Stimulated activated effector memory CD8-positive, alpha-beta T cell treated with anti-CD3 and anti-CD28 coated beads, Interleukin-12 subunit alpha, Interleukin-12 subunit beta, amount 100 ng/mL, for 72 hours (primary cell): Measurements from ENCODE around the gene DNAJB2.

Experiments
- ATAC-seq: fragments of 150-1000 bp; cut with Tn5 transposase; 2 replicates; pipeline ENCODE4 v1.10.0; 2021
- DNase-seq, 2 donors: peaks; one replicate each; pipeline ENCODE4 v3.0.0; 2021 to 2022; ENCODE audit warnings: low spot score in 2 of 2
- H3K27ac Mint-ChIP-seq: one replicate; pipeline ENCODE4 v1.8.0; 2022; ENCODE audit warnings: mild to moderate bottlenecking, mixed read lengths
- H3K36me3 Mint-ChIP-seq: one replicate; pipeline ENCODE4 v1.8.0; 2022; ENCODE audit warnings: mild to moderate bottlenecking, mixed read lengths
- H3K4me1 Mint-ChIP-seq: one replicate; pipeline ENCODE4 v1.8.0; 2022; ENCODE audit warnings: mixed read lengths
- H3K4me3 Mint-ChIP-seq: one replicate; pipeline ENCODE4 v1.8.0; 2022; ENCODE audit warnings: mild to moderate bottlenecking, mixed read lengths
- H3K9me3 Mint-ChIP-seq: one replicate; pipeline ENCODE4 v1.8.0; 2022; ENCODE audit warnings: mixed read lengths

DNAJB2 gene

DNA sequence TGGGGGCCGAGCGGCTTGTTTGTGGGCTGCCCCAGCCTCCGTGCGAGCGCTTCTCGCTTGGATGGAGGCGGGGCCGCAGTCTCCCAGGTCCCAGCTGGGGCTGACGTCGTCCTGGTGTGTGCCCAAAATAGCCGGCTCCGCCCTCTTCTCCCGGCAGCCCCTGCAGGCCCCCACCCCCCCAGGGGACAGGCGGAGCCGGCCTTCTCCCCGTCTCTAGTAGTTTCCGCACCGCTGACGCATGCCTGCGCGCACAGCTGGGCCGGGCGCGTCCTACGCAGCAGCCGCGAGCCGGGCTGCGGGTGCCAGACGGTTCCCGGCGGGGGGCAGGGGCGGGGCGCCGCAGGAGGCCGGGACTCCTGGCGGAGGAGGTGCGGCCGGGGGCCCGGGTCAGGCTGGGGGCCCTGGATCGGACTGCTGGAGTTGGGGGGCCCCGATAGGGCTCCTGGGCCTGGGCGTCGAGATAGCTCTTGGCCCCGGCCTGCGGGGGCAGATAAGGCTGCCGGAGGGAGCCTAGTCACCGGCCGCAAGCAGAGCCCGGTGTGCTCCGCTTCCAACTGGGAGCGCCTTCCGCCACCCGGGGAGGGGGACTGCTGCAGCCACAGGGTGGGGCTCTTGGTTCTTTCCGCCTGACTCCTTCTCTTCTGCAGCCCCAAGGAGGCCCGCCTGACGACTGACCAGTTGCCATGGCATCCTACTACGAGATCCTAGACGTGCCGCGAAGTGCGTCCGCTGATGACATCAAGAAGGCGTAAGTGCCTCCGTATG, at the start of gene DNAJB2:
TSS of gene DNAJB2 (plus strand) at position 216 of the 765 bp plus-strand sequence. CDS start at position 684, 468 bp downstream.
- H3K4me1 Mint-ChIP-seq = peaks cover 56% of the 10 kb centered on the region
- peak within 1 kb of the TSS; percentile 90 for H3K4me3 Mint-ChIP-seq
- no peaks in the 10 kb centered on the region for H3K9me3 Mint-ChIP-seq
- H3K27ac Mint-ChIP-seq = peak within 1 kb of the TSS; percentile 97
- DNase-seq (peak; percentile 95 to 98), ATAC-seq (peak; percentile 92)
- peaks cover 50% of the 10 kb centered on the region for H3K36me3 Mint-ChIP-seq

DNA sequence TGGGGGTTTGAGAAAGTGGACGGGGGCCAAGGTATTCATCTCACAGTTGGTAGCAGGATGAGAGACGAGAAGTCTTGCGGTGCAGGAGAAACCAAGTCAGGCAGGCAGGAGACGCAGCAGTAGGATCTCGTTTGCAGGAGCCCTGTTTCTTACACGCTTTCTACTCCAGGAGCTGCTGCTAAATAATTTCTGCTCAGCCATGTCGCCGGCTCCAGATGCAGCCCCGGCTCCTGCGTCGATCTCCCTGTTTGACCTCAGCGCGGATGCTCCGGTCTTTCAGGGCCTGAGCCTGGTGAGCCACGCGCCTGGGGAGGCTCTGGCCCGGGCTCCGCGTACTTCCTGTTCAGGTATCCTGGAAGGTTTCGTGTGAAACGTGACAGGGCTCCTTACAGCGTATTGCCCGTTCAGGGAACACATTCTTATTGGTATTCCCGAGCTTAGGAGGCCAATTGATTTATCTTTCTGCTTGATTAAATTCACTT, 49.1 kb upstream of the DNAJB2 start:
- Mint-ChIP-seq H3K9me3 (no peaks in the 10 kb centered on the region), H3K4me3 (peak overlapping the region; percentile 98), H3K4me1 (peaks cover 58% of the 10 kb centered on the region), H3K36me3 (peaks cover 86% of the 10 kb centered on the region), H3K27ac (peak overlapping the region; percentile 98)
- DNase-seq = peak in 1 of 2 donors; percentile 80
- ATAC-seq = peak; percentile 35

DNA sequence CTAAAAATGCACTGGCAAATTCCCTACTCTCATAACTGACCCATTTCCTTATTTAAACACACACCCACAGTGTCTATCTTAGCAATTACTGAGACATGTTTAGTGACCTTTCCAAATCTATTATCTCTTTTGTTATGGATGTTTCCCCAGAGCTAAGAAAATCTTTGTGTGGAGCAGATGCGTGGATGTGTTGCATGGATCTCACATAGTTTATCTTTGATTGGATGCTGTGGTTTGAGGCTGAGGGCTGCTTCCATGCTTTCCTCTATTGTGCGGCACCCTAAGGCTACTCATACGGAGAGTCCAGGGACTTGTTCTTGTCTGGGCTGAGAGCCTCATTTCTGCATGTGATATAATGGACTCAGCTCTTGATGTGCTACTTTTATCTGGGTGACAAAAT, 44.8 kb upstream of the DNAJB2 start:
- H3K27ac Mint-ChIP-seq = no peak overlapping the region
- peaks cover 46% of the 10 kb centered on the region for H3K4me1 Mint-ChIP-seq
- DNase-seq (no peak), ATAC-seq (no peak)
- H3K4me3 Mint-ChIP-seq = no peak overlapping the region
- peaks cover 94% of the 10 kb centered on the region for H3K36me3 Mint-ChIP-seq
- no peaks in the 10 kb centered on the region for H3K9me3 Mint-ChIP-seq

DNA sequence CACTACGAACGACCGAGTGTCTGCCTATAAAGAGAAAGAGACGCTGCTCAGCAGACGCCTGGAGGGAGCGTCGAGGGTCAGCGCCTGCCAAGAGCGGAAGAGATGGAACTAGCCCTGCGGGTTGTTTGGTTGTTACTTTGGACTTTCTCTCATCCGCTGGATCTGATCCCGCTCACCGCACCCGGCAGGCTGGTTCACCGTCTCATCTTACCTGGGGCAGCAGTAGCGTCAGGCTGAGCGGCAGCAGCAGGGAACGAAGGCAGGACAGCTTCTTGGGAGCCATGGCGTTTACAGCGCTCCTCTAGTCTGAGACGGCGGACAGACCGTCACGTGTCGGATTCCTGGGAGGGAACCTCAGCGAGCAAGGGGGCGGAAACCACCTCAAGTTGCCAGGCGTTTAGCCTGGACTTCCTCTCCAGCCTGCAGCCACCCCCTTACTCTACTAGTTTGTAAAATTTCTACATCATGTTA, 35.8 kb upstream of the DNAJB2 start:
- peak overlapping the region; percentile 23 for H3K4me3 Mint-ChIP-seq
- H3K9me3 Mint-ChIP-seq = no peaks in the 10 kb centered on the region
- DNase-seq (no peak), ATAC-seq (no peak)
- peaks cover 35% of the 10 kb centered on the region for H3K36me3 Mint-ChIP-seq
- no peak overlapping the region for H3K27ac Mint-ChIP-seq
- peaks cover 33% of the 10 kb centered on the region for H3K4me1 Mint-ChIP-seq

DNA sequence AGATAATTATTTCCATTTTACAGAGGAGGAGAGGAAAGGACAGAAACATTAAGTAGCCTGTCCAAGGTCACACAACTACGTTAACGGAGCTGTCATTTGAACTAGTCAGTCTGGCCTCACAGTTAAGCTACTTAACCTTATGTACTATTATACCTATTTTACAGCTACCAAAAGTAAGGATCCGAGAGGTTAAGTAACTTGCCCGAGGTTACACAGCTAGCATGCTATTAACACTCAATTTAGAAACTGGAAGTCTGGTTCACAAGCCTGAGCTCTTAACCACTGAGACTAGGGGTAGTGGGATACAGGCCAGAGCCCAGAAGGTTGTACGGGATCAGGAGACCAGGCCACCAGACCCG, 34.4 kb upstream of the DNAJB2 start:
- peaks cover 45% of the 10 kb centered on the region for H3K36me3 Mint-ChIP-seq
- H3K4me3 Mint-ChIP-seq = peak overlapping the region; percentile 68
- no peaks in the 10 kb centered on the region for H3K9me3 Mint-ChIP-seq
- H3K27ac Mint-ChIP-seq = peak overlapping the region; percentile 93
- DNase-seq (no peak), ATAC-seq (no peak)
- peaks cover 45% of the 10 kb centered on the region for H3K4me1 Mint-ChIP-seq

DNA sequence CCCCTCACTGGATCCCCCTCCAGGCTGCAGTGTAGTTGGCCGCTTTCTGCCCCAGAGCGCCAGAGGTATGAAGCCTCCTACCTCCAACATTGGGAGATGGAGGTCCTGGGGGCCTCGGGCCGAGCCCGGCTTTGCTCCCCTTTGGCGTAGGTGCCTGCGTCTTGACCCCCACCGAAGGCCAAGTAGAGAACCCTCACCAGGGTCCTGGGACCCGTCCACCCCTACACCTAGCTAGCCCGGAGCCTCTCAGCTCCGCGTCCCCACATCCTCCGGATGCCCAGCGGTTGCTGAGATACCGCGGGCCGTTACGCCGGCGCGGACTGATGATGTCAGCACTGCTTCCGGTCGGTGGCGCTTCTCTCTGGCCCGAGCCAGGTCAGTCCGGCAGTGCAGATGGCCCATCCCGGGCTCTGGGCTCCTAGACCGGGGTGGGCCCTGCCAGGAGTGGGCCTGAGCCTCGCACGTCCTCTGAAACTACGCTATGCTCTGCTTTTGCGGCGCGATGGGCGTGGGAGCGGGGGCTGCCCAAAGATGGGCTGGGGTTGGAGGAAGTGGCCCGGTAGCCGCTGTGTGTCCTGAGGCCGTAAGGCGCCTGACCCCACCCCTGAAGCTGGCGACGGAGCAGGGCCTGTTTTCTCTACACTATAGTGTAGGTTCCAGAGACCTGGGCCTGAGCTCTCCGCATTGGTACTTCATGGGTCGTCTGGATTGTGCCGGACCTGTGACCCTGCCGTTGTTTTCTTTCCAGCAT, 33.8 kb upstream of the DNAJB2 start, which contains the start of the genes GLB1L and STK16:
TSS of gene GLB1L (minus strand) at position 297 of the 751 bp plus-strand sequence. CDS start 1,871 bp downstream, outside the sequence.
TSS of gene STK16 (plus strand) at position 332 of the 751 bp plus-strand sequence. CDS start 521 bp downstream, outside the sequence.
- peak within 1 kb of the TSS; percentile 93 for H3K27ac Mint-ChIP-seq
- H3K36me3 Mint-ChIP-seq = peaks cover 51% of the 10 kb centered on the region
- peak; percentile 80 for ATAC-seq
- peaks cover 51% of the 10 kb centered on the region for H3K4me1 Mint-ChIP-seq
- peak within 1 kb of the TSS; percentile 68 for H3K4me3 Mint-ChIP-seq
- H3K9me3 Mint-ChIP-seq = no peaks in the 10 kb centered on the region
- peak; percentile 93 to 98 for DNase-seq

DNA sequence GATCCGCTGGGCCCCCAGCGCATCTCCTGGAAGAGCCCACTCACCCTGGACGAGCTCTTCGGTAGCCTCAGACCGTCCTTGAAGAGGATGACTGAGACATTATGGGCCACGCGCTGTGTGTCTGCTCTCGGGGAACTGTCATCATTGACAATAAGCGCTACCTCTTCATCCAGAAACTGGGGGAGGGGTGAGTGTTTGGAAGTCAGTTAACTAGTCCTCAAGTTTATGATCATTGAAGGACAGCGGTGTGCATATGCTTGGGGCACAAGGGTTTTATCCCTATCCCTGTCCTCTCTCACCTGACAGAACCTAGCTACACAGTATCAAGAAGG, 33.3 kb upstream of the DNAJB2 start:
- Mint-ChIP-seq H3K36me3 (peaks cover 56% of the 10 kb centered on the region), H3K9me3 (no peaks in the 10 kb centered on the region), H3K4me3 (peak overlapping the region; percentile 68), H3K4me1 (peaks cover 56% of the 10 kb centered on the region), H3K27ac (peak overlapping the region; percentile 93)
- ATAC-seq (no peak), DNase-seq (no peak)

DNA sequence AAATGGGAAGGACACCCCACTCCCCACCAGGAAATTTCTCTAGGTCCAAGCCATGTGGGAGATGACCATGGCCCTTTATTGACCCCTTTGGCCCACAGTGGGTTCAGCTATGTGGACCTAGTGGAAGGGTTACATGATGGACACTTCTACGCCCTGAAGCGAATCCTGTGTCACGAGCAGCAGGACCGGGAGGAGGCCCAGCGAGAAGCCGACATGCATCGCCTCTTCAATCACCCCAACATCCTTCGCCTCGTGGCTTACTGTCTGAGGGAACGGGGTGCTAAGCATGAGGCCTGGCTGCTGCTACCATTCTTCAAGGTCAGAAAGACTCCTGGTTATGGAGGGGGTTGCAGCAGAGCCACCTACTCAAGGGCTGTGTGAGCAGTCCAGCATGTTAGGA, 32.6 kb upstream of the DNAJB2 start:
- Mint-ChIP-seq H3K27ac (peak overlapping the region; percentile 93), H3K36me3 (peaks cover 63% of the 10 kb centered on the region), H3K9me3 (no peaks in the 10 kb centered on the region), H3K4me1 (peaks cover 63% of the 10 kb centered on the region), H3K4me3 (peak overlapping the region; percentile 68)
- ATAC-seq (no peak), DNase-seq (no peak)

DNA sequence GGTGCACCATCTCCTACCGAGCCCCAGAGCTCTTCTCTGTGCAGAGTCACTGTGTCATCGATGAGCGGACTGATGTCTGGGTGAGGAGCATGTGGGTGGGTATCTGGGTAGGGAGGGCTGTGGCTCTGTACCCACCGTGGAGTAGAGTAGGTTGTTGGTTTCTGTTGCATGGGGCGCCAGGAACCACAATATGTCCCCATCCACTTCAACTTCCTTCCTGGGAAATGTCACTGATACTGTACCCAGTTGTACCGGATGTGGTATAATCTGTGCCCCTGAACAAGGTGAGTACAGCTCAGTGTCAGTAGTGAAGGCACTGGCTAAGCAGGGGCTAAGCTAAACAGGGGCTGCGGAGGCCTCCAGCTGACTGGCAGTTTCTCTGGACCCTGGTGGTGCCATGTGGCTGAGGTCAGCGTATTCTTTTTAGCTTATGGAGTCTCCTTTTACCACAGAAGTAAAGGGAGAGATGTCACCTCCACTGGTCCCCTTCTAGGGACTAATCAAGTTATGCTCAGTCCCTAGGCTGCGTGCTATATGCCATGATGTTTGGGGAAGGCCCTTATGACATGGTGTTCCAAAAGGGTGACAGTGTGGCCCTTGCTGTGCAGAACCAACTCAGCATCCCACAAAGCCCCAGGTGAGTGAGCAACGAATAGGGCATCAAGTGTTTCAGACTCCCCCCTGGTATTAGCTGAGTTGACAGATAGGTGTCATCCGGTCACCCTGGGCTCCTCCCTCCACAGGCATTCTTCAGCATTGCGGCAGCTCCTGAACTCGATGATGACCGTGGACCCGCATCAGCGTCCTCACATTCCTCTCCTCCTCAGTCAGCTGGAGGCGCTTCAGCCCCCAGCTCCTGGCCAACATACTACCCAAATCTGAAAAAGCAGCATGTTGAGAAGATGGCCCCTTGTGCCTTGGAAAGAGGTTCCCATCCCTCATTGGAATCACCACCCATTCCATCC, 31.2 kb upstream of the DNAJB2 start:
- Mint-ChIP-seq H3K36me3 (peaks cover 77% of the 10 kb centered on the region), H3K4me3 (peak overlapping the region; percentile 68), H3K9me3 (no peaks in the 10 kb centered on the region), H3K4me1 (peaks cover 77% of the 10 kb centered on the region), H3K27ac (peak overlapping the region; percentile 86)
- peak; percentile 78 for ATAC-seq
- DNase-seq = peak; percentile 41 to 72

DNA sequence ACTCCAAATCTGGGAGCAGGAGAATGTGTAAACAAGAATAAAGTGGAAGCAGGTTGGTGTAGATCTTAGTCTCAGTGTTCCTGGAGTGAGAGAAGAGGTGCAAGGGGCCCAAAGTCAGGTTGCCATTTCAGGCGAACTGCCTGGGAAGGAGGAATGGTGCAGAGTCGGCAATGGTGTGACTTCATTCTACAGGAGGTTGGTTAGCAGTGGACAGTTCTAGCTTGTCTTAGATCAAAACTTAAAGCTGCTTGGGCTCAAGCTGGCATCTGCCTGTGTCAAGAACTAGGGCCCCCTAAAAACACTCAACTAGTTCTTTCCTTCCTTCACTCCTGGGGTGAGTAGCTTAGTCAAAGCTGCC, 30.3 kb upstream of the DNAJB2 start:
- Mint-ChIP-seq H3K9me3 (no peaks in the 10 kb centered on the region), H3K36me3 (peaks cover 86% of the 10 kb centered on the region), H3K27ac (peak overlapping the region; percentile 86), H3K4me3 (peak overlapping the region; percentile 68), H3K4me1 (peaks cover 77% of the 10 kb centered on the region)
- no peak for ATAC-seq
- no peak for DNase-seq

DNA sequence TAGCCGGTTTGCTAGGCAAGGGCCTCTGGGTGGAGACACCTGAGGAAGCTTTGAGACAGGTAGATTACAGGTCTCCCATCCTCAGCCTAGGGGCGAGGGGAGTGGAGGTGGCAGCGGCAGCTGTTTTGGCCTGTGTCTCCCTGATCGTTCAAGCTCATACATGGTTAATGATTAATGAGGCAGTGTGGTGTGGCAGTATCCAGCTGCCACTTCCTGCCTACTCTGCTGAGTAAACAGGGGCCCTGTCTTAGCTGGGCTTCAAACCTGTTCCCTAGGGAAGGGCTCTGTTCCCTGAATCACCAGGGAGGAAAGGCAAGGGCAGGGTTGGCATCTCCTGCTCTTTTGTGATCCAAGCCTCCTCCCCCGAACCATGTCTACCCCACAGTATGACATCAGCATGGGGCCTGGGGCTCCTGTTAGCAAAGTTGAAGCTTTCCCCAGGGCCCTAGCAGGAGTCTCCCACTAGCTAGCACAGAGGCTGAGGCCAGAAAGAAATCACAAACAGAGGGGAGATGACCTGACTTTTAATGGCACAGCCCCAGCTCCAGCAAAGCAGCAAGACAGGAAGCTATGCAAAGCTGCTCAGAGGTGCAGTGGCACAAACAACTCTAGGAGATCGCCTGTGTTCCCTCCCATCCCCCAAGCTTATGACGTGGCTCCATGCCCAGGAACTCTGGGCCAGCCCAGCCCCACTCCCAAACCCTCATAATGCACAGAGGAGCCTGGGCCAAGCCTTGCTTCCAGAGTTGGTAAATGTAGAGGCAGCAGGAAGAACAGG, 29.8 kb upstream of the DNAJB2 start:
- Mint-ChIP-seq H3K27ac (peak overlapping the region; percentile 86), H3K36me3 (peaks cover 86% of the 10 kb centered on the region), H3K4me3 (peak overlapping the region; percentile 68), H3K9me3 (no peaks in the 10 kb centered on the region), H3K4me1 (peaks cover 77% of the 10 kb centered on the region)
- ATAC-seq (no peak), DNase-seq (no peak)

DNA sequence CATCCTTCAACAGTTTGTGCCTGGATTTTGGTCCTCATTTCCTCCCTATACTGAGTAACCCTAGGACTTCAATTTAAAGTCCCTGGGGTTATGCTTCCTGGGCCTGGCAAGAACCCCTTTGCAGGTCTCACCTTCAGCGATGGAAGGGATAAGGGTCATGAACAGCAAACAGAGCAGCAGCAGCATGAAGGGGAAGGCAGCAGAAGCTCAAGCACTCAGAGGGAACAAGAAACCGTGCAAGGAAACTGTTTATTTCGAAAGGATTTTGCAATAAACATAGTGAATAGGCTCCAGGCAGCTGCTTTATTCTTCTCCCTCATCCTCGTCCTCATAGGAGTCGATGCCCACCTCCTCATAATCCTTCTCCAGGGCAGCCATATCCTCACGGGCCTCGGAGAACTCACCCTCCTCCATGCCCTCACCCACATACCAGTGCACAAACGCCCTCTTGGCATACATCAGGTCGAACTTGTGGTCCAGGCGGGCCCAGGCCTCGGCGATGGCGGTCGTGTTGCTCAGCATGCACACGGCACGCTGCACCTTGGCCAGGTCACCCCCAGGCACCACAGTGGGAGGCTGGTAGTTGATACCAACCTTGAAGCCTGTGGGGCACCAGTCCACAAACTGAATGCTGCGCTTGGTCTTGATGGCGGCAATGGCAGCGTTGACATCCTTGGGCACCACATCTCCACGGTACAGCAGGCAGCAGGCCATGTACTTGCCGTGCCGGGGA, 29.0 kb upstream of the DNAJB2 start:
- Mint-ChIP-seq H3K4me1 (peaks cover 72% of the 10 kb centered on the region), H3K27ac (peak overlapping the region; percentile 86), H3K36me3 (peaks cover 88% of the 10 kb centered on the region), H3K4me3 (peak overlapping the region; percentile 68), H3K9me3 (no peaks in the 10 kb centered on the region)
- DNase-seq (no peak), ATAC-seq (no peak)

DNA sequence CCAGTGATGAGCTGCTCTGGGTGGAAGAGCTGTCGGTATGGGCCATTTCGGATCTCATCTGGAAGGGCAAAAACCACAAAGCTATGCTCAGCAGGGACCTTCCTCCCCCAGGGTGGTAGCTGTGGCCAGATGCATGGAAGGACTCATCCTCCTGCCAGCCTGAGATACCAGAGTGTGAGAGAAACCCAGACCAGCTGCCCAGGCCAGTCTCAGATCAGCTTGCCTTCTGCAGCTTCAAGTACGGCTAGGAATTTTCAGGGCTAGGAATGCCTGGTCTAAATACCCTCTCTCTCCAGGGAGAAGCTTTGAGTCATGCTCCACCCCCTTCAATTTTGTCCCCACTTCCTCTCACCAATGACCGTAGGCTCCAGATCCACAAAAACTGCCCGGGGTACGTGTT, 27.5 kb upstream of the DNAJB2 start:
- ATAC-seq = no peak
- peaks cover 78% of the 10 kb centered on the region for H3K36me3 Mint-ChIP-seq
- H3K27ac Mint-ChIP-seq = peak overlapping the region; percentile 83
- peaks cover 75% of the 10 kb centered on the region for H3K4me1 Mint-ChIP-seq
- H3K9me3 Mint-ChIP-seq = no peaks in the 10 kb centered on the region
- DNase-seq = no peak
- peak overlapping the region; percentile 68 for H3K4me3 Mint-ChIP-seq
